ENCODE results near the gene FBXL16. TPM values are rescaled to one million over a fixed set of nuclear protein-coding genes. Genes with fewer than 3 reads are reported as not detected.

The FBXL16 gene
- total and polyA plus RNA-seq, 2 donors (not counting 3 experiments of a cell fraction or from before 2014, with no cell fraction given), result 0.07 to 0.22 TPM

GRCh38 chr16:684961-685696 is 20.5 kb downstream of the FBXL16 start:
- no peaks in the 10 kb centered on the region for H3K27me3 ChIP-seq (ENCODE audit: control insufficient read depth in 2 of 2, insufficient read depth in 2 of 2, low read length in 2 of 2)
- DNase-seq (ENCODE audit: low read depth, low spot score) (no peak), FAIRE-seq (no peak)
- dilution Hi-C loops (cut with MboI; ENCODE audit: extremely low pct_ligation_motif_present, low sequenced_read_pairs) (no loop called here), intact Hi-C loops (cut with micrococcal nuclease) (no loop called here)
- H3K4me3 ChIP-seq (replicated peaks in 1 of 3; ENCODE audit: insufficient read depth in 1 of 3, low read depth in 1 of 3, low read length in 3 of 3), result no peak overlapping the region
- H3K9me3 ChIP-seq (replicated peaks; ENCODE audit: control insufficient read depth, insufficient read depth, low read length), result no peaks in the 10 kb centered on the region
- H3K36me3 ChIP-seq (ENCODE audit: control insufficient read depth in 2 of 2, extremely low read depth in 1 of 2, insufficient read depth in 2 of 2, low read length in 2 of 2), result peaks cover 7 to 22% of the 10 kb centered on the region in 2 experiments
- no peak overlapping the region for H3K27ac ChIP-seq (ENCODE audit: insufficient read depth, low read depth, low read length)
- H3K79me2 ChIP-seq (ENCODE audit: control insufficient read depth, insufficient read depth, low read length), result peaks cover 31% of the 10 kb centered on the region
- H3K9ac ChIP-seq (replicated peaks; ENCODE audit: extremely low read depth, insufficient read depth, low read length), result no peak overlapping the region
- ChIA-PET POLR2A (no interaction called here), CTCF (interaction anchor here (1.5 to 1.8 kb wide), 2 partner anchors 10 to 106 kb away, joined by 4 to 5 read pairs; partner anchors contain the start of gene RHBDL1)
- no TSS peak for BruUV-seq (replicated peaks)
- no peaks in the 10 kb centered on the region for H3K9me1 ChIP-seq (replicated peaks; ENCODE audit: control insufficient read depth, extremely low read depth, insufficient read depth, low read length)
- H4K20me1 ChIP-seq (replicated peaks; ENCODE audit: control insufficient read depth, extremely low read depth, insufficient read depth, low read length), result no peaks in the 10 kb centered on the region
- peaks cover 26% of the 10 kb centered on the region for H3K4me1 ChIP-seq (ENCODE audit: control insufficient read depth, extremely low read depth, insufficient read depth, low read length)
- TF ChIP-seq GATA2 (IDR thresholded peaks at IDR 0.05; ENCODE audit: insufficient read depth, insufficient read length, low read depth, low read length) (no peak), JUN (IDR thresholded peaks at IDR 0.05; ENCODE audit: borderline replicate concordance, insufficient read depth, insufficient read length, low read depth) (no peak), MYC (IDR thresholded peaks at IDR 0.05; ENCODE audit: low read depth, low read length) (no peak), EZH2 (IDR thresholded peaks at IDR 0.05; ENCODE audit: borderline replicate concordance, low read depth, low read length, severe bottlenecking) (no peak), MAX (IDR thresholded peaks at IDR 0.05; ENCODE audit: insufficient read depth, insufficient read length) (no peak), FOS (IDR thresholded peaks at IDR 0.05; ENCODE audit: borderline replicate concordance, insufficient read depth, low read length) (no peak), CTCF (IDR thresholded peaks at IDR 0.05; ENCODE audit: extremely low read depth in 1 of 2, insufficient read depth in 1 of 2, low read depth in 1 of 2, low read length in 2 of 2) (no peak)
- no peak overlapping the region for H2AFZ ChIP-seq (ENCODE audit: low read depth, low read length)
- no peak overlapping the region for H3K4me2 ChIP-seq (ENCODE audit: insufficient read depth, low read length)
